GM21423 (cell line): ENCODE data around the gene AIRE.
"Not testable (repeated sequence)": the region's sequence is repeated elsewhere in the genome, so short reads cannot be mapped to it uniquely, and the experiment has no call there.

Experiments used
- ATAC-seq: cut with Tn5 transposase; IDR thresholded peaks from one replicate; pipeline ENCODE4 v1.9.1; 2021; ENCODE audit warnings: mild to moderate bottlenecking, moderate library complexity; ENCODE audit not compliant: unreplicated experiment

The AIRE gene

DNA sequence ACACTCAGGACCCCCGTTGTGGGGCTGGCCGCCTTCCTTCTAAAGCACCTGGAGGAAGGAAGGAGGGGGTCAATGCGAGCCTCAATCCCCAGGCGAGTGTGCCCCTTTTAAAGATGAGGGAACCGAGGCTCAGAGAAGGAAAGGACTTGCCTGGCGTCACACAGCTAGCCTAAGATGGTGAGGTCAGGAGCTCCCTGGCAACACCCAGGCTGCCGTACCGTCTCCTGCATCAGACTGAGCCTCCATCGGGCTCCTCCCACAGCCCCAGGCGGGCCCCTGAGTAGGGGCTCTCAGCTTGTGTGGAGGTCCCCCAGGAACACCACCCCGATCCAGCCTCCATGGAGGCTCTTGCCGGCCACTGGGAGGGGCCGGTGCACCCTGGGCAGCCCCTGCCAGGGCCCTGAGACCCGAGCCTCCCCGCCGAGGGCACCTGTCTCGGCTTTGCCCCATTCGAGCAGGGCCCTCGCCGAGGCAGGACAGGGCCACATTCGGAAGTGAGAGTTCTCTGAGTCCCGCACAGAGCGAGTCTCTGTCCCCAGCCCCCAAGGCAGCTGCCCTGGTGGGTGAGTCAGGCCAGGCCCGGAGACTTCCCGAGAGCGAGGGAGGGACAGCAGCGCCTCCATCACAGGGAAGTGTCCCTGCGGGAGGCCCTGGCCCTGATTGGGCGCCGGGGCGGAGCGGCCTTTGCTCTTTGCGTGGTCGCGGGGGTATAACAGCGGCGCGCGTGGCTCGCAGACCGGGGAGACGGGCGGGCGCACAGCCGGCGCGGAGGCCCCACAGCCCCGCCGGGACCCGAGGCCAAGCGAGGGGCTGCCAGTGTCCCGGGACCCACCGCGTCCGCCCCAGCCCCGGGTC, at the start of gene AIRE:
TSS of gene AIRE (plus strand) at position 739 of the 855 bp plus-strand sequence. CDS start 131 bp downstream, outside the sequence.
- ATAC-seq: no peak

- not testable (repeated sequence) for ATAC-seq
Observed at GRCh38 chr21:44240353-44240752, 45.3 kb upstream of the AIRE start.

DNA sequence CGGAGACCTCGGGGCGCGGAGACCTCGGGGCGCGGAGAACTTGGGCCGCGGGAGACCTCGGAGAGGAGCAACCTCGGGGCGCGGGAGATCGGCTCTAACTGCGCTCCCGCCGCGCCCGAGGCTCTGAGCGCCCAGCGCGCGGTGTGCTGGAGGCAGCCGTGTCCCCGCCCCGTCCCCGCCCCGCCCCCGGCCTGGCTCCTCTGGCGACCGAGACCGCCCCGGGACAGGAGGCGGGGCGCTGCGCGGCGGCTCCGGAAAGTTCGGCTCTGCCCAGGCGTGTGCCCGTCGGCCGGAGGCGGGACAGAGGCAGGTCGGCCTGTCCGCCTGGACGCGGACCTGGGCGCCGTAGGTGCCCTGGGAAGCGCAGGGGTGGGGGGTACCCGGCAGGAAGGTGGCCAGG, 44.8 kb upstream of the AIRE start, which contains the start of gene ICOSLG:
TSS of gene ICOSLG (minus strand) at position 102 of the 400 bp plus-strand sequence. CDS start 126 bp downstream, outside the sequence.
- peak; percentile 35 for ATAC-seq

DNA sequence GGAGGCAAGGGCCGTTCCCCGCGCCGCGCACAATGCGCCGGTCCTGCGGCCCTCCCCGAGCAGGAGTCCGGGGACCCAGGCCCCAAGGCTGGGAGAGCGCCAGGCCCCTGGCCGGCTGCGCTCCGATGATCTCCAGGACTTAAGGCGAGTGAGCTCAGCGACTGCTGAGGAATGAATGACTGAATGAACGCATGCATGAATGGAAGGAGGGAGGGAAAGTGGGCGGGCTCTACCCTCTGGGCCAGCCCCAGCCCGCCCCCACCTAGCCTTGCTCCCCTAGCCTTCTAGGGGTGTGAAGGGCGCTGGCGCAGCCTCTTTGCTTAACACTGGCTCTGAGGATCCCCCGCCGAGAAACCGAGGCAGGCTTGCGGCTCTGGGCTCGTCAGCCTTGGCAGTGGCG, 44.4 kb upstream of the AIRE start:
- ATAC-seq: peak; percentile 27

DNA sequence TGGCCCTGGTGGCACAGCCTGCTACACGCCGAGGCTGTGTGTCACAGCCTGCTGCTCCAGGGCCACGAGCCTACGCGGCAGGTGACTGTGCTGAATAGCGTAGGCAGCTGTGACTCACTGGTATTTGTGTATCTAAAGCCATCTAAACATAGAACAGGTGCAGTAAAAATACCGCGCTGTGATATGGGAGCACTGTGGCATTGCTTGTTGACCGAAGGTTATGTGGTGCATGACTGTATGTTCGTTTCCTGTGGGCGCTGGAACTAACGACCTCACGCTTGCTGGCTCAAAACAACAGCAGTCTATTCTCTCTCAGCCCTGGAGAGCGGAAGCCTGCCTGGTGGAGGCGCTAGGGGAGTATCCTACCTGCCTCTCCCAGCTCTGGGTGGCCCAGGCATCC, 41.7 kb upstream of the AIRE start:
- ATAC-seq: peak; percentile 53

- not testable (repeated sequence) for ATAC-seq
Observed at GRCh38 chr21:44247904-44248303, 37.8 kb upstream of the AIRE start.

GRCh38 chr21:44249204-44250037, 36.3 kb upstream of the AIRE start:
- not testable (repeated sequence) for ATAC-seq

GRCh38 chr21:44253832-44254710, 31.6 kb upstream of the AIRE start:
- ATAC-seq: no peak

DNA sequence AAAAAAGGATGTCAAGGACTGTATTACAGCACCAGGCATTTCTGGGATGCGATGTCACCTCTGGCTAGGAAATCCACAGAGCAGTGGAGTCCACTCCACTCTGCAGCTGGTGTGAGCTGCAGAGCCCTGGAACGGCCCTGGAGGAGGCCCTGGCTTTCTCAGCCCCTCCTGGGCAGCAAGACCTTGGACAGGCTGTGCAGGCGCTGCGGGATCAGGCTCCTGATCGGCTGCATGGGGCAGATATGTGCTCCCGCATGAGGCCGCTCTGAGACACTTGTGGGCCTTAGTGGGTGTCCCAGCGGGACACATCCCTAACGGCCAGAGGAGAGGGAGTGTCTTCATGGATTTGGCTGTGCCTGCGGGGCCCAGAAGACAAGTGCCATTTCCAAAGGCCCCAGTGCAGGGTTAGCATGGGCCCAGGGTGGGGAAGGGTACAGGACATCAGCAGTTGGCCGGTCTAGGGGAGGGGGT, 30.1 kb upstream of the AIRE start:
- no peak for ATAC-seq

GRCh38 chr21:44258056-44258725, 27.5 kb upstream of the AIRE start:
- no peak for ATAC-seq

GRCh38 chr21:44259082-44259705, 26.5 kb upstream of the AIRE start:
- ATAC-seq: no peak

DNA sequence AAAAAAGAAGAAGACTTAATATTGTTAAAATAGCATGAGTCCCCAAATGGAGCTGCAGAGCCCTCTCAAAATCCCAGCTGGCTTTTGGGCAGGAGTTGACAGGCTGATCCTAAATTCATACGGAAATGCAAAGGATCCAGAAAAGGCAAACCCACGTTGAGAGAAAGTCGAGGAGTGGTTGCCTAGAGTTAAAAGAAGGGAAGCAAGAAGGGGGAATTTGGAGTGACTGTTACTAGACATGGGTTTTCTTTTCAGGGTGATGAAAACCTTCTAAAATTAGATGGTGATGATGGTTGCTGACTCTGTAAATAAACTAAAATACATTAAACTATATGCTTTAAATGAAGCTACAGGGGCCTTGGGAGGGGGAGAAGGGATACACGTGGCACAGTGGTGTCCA, 25.6 kb upstream of the AIRE start:
- no peak for ATAC-seq

DNA sequence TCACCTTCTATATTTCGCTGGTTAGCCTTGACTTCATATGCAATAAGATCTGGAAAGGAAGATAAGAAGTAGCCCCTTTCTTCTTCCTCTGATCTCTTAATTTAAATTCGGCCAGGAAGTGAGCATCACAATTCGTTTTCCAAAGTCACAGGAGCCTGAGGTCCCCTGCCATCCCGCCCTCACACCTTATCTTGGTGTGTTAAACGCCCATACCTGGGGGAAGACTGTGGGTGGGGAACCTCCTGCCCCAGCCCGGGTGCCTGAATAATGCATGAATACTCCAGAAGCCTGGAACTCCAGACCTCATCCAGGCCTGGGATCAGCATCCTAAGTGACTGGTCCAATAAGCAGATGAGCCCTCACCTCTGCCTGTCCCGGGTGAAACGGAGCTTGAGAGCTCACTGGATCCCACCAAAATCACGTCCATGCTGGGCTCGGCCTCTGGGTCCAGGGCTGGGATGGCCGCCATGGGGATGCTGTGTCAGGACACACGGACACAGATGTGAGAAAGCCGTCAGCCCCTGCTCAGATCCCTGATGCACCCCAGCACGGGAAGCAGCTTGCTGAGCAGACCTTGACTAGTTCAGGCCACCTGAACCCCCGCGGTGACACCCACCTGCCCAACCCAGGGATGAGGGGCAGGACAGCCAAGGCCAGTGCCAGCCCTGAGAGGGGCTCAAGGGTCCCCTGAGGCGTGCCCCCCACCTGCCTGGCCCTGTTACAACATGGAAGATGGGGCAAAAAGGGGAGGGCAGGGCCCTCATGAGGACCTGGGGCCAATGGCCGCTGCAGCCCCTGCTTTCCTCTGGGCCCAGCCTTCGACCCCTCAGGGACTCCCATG, 24.7 kb upstream of the AIRE start:
- no peak for ATAC-seq

- no peak for ATAC-seq
Observed at GRCh38 chr21:44261675-44262295, 23.9 kb upstream of the AIRE start, which contains the start of gene DNMT3L. Gene DNMT3L, minus strand, starts transcription at chr21:44261897. Its CDS starts 638 bp downstream, at chr21:44261259.

- no peak for ATAC-seq
Observed at GRCh38 chr21:44262338-44263056, 23.2 kb upstream of the AIRE start.

DNA sequence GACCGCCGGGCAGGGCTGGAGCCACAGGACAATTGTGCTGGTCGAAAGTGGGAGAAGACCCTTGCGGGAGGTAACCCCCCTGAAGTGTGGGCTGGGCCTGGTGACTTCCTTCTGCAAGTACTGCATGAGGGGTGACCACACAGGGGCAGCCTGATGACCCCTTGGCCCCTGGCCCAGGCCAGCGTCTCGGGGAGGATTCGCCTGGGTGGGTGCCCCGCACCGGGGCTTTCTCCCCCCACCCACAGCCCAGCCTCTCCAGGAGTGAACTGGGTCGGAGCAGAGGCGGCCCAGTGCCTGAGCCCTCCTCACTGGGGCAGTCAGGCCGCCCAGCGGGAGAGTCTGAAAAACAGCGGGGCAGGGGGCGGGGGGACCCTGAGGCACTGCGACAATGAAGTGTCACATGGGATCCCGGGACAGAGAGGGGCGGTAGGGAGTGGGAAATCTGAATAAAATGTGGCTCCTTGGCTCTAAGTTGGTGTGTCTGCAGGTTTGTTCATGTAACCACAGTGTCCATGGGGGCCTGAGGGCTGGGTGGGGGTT, 22.4 kb upstream of the AIRE start:
- ATAC-seq: no peak

DNA sequence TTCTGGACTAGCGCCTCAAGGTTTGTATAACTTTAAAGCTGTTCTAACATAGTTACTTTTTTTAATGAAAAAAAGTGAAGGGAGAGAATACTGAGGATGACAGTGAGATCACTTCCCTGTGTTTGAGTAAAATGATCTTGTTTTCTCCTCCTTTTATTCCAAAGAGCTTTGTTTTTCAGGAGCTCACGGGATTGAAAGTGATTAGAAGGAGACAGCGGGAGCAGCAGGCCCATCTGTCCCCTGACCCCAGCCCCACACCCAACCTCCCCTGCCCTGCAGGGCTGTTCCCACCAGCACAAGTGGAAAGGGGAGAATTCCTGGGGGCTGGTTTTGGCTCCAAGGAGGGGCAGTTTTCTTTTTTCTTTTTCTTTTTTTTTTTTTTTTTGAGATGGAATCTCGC, 21.9 kb upstream of the AIRE start:
- no peak for ATAC-seq
